HG03066 (cell line): ENCODE results near the gene CRACR2B.

ENCODE experiments used
- ATAC-seq: cut with Tn5 transposase; IDR thresholded peaks from one replicate; pipeline ENCODE4 v1.9.1; 2021; ENCODE audit warnings: low read depth; ENCODE audit not compliant: unreplicated experiment

The CRACR2B gene

DNA sequence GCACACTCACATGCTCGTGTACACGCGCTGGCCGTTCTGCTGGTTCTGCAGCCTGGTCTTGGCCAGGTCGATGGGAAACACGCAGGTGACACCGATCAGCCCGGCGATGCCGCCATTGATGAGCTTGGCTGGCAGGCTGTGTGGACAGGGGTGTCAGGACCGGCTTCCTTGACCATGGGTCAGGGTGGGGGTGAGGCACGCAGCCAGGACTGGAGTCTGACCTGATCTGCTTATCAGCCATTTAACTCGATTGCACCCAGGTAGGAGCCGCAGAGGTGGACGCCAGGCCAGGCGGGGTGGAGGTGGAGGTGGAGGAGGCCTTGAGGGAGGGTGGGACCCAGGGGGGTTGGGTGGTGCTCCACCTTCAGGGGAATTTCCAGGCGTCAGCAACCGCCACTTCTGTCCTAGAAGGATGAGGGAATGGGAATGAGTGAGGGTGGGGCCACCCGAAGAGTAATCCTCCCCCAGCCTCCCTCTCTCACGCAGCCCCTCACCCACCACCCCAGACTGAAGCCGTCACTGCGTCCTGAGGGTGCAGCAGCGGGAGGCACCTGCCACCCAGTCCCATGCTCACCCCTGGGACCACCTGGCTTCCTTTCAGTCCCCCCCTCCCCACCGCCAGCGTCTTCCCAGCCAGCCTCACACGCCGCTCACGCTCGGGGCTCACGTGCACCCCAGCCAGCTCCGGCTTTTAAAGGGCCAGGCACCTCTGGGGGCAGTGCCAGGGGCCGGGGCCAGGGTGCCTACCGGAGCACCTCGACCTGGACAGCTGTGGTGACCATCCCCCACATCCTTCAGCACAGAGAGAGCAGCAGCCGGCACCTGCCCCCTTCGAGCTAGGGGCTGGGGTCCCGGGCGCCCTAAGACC lies 32.7 kb upstream of the CRACR2B start:
- ATAC-seq = no peak

DNA sequence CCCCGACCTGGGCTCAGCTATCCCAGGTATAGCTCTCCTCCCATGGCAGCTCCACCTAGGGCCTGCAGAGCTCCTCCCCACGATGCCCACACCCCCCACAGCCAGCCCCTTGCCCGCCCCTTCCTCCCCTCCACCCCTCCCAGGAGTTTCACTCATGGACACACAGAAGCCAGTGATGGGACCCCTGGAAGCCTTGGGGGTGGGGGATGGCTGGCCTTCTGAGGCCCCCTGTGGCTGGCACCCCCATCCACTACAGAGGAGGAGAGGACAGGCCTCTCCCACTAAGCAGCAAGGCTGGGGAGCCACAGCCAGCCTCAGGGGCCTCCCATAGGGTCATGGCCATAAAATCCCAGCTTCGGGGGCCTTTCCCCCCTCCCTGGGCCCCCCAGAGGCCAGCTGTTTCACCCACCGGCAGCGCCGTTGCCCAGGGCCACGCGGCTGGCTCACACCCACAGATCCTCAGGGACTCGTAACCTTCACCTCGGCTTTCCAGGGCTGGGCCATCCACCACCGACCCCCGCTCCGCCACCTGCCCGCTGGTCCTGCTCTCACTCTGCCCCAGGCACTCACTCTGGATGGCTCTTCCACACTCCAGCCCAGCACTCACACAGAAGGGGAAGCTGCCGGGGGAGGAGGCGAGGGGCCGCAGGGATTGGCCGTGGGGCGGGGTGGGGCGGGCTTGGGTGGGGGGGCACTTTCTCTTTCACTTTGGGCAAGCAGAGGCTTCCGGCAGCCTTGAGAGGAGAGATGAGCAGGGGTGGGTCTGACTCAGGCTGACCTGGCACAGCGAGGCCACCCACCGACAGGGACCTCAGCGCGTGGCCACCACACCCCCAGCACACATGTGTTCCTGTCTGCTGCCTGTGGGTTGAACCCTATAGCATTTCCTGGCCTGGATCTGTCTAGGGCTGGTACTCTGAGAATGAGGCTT lies 31.8 kb upstream of the CRACR2B start:
- ATAC-seq = peak; percentile 28

DNA sequence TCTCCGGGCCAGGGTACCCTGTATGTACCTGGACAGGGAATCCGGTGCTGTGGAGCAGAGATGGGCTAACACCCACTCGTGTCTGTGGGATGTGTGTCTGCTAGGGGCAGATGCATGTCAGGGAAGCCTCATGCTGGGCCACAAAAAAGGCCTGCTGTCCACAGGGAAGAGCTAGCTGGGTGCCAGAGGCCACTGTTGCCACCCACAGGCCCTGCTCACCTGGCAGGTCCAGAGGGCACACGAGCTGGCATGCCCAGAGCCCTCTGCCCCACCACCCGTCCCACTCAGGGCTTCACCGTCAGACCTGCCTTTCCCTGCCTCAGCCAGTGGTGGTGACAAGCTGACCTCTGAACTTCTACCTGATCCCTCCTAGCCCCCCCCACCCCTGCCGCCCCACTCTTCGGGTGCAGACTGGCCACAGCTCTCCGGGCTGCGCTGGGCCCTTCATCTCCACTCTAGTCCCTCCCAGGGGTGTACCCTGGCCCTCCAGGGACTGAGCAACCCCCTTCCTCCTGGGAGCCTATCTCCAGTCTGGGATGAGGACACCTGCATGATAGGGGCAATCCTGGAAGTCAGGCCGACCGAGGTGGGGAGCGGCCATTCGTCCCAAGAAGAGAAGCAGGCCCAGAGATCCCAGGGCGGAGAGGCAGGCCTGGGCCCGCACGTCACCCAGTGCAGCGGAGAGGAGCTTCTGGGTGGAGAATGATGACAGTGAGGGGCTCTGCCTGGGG lies 31.0 kb upstream of the CRACR2B start:
- no peak for ATAC-seq

DNA sequence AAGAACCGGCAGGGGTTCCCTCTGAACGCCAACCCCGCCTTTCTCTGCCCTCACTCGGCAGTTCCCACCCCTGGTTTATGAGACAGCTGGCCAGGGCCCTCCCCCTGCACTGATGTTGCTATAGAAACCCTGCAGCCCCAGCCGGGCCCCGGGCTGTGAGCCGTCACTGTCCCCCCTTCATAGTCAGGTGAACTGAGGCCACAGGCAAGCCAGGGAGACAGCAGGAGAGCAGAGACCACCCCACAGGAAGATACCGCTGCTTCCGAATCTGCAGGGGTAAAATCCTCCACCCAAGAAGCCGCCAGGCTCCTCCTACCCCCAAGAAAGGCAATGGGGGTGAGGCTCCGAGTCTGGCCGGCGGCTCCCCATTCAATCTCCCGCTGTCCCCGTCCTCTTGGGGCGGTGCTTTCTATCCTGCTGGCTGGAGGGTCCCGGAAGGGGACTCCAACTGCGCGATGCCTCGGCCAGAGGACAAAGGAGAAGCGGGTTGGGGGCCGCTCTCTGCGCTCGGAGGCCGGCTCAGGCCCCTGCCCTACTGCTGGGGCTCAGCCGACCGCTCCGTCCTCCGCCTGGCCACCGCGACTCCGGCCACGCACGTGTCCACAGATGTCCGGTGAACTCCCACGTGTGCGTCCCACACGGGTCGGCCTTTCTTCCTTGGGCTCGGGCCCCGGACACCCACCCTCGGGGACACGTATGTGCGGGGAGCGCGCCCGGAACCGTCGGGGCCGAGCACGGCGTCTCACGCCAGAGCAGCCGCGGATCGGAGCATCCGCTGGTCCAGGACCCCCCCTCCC lies 30.2 kb upstream of the CRACR2B start:
- ATAC-seq = peak; percentile 53

DNA sequence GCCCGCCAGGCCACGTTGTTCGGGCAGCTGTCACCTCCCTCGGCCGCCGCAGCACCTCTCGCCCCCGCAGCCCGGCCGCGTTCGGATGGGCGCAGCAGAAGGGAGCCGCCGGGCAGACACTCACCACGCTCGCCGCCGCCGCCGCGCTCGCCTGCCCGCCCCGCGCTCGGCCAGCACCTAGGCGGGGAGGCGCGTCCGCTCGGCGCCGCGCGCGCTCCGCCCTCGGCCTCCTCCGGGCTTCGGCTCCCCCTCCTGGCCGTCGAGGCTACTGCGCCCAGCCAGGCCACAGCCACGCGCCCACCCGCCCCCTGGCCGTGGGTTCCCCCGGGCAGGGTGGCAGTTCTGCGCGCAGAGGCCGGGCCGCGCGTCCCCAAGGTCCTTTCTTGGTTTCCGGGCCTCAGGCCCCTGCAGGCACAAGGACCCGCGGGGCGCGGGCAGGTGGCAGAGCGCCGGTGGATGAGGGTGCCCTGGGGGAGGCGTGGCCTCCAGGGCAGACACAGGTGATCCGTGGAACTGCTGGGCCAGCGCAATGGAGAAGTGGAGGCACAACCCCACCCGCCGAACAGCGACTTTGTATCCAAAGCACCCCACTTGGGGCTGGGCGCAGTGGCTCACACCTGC lies 29.5 kb upstream of the CRACR2B start, which contains the start of gene SLC25A22:
Gene SLC25A22 (minus strand): TSS at position 189 of the 621 bp plus-strand sequence. CDS start 3,275 bp downstream, outside the sequence.
- ATAC-seq = peak; percentile 45

DNA sequence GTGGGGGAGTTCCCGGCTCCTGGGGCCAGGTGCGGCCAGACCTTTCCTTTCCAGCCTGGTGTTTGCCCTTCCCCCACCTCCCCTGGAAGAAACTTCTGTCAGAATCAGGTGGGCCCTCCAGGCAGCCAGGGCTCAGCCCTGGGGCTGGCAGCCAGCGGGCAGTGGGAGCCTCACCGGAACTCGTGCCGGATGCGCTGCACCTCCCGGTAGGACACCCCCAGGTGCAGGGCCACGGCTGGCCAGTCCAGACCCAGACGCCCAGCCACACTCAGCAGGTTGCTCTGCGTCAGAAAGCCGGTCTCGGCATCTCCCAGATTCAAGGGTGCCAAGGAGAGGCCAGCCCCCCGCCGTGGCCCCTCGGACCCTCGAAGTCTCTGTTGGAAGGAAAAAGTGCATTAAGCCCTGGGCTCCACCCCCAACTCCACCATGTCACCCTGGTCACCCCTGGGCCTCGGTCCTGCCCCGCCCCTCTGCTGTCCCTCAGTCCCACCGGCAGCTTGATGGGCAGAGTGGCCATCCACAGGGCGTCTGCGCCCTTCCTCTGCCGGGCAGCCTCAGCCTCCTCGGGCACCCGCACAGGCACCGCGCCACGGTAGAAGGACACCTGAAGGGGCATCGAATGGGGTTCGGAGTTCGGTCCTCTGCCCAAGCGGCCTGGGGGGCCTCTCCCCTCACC lies 27.9 kb upstream of the CRACR2B start:
- no peak for ATAC-seq

DNA sequence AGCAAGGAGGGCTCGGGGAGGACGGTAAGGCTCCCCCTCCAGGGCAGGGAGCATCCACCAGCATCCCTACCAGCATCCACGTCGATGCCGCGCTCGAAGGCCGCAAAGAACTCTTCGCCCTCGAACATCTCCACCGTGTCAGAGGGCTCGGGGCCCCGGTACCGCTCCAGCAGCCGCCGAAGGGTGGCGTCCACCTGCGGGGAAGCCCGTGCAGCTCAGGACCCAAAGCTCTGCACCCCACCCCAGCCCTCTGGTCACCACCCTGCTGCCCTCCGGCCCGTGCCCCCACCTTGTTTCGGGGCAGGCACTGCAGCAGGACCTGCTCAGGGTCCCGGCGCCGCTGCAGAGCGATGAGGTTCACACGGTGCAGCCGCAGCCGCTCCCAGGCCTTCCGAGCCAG lies 27.2 kb upstream of the CRACR2B start:
- no peak for ATAC-seq

DNA sequence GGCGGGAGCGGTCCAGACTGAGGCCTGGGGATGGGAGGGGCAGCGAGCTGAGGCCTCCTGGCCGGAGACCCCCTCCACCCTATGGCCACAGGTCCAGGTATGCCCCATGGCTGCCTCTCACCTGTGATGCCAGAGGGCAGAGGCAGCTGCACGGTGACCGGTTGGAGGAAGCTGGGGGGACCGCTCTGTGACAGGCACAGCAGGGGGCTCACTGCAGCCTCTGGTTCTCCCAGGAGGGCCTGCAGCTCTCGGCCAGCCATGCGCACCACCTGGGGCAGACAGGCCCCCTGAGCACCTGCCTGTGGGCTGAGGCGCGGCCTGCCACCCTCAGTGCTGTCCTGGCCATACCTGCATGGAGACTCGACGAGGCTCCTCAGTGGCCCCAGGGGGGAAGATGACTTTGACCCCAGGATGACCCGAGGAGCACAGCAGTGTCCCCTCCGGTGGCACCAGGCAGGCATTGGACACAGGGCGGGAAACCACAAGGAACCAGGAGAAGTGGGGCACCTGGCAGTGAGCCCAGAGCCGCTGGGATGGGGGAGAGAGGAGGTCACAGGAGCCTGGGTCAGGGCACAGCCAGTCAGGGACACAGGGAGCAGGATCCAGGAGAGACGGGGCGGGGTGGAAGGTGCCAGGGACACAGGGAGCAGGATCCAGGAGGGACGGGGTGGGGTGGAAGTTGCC lies 26.5 kb upstream of the CRACR2B start:
- ATAC-seq = no peak

DNA sequence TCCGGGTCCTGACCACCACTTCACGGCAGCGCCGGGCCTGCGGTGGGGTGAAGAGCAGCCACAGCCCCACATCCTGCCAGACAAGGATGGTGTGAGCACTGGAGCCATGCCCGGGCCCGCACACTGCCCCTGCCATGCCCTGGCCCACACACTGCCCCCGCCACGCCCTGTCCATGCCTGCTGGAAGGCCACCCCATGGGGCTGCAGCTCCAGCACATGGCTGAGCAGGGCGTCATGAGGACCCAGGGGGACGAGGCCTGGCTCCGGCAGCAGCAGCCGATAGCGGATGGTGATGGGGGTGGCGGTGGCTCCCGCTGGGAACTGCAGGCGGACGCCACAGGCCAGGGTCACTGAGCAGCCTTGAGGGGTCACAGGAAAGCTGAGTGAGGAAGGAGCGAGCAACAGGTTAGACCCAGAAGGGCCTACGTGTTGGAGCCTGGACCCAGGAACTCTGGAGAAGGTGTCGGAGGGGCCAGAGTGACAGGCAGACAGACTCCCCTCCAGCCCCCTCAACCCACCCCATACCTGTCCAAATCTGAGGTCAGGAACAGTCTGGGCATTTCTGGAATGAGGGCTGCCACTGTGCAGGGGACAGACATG lies 25.6 kb upstream of the CRACR2B start:
- ATAC-seq = no peak

DNA sequence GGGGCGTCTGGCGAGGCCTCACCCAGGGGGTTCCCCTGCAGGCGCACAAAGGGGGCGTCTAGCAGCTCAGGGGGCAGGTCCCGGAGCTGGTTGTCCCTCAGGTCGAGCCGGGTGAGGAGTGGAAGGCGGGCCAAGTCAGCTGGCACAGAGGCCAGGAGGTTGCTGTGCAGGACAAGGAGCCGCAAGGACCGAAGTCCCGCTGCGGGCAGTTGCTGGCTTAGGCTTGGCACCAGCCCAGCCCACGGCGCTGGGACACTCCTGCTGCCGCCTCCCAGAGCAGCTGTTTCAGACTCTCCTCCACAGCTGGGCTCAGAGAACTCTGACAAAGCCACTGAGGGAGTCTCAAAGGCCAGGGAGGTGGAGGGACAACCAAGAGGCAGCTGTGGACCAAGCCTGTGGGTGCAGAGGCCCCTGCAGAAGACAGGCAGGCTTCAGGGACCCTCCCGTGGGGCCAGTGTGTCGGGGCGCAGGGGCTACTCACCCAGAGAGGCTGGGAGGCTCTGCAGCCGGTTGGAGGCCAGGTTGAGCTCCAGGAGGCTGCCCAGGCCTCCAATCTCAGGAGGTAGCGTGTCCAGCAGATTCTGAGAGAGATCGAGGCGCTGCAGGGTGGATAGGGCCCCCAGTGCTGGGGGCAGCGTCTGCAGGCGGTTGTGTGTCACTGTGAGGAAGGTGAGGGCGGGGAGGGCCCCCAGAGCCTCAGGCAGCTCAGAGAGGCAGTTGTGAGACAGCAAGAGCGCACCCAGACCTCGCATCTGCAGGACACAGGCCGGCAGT lies 24.8 kb upstream of the CRACR2B start:
- ATAC-seq = no peak

DNA sequence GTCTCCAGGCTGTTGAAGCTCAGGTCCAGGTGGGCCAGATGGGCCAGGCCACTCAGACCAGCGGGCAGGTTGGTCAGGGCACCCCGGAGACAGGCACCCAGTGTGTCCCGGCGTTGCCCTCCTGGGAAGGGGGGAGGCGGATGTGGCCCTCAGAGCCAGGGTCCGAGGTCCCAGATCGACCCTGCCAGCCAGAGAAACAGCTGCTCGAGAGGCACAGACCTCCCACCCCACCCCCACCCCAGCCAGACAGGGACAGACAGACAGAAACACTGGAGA lies 24.3 kb upstream of the CRACR2B start:
- ATAC-seq = no peak

DNA sequence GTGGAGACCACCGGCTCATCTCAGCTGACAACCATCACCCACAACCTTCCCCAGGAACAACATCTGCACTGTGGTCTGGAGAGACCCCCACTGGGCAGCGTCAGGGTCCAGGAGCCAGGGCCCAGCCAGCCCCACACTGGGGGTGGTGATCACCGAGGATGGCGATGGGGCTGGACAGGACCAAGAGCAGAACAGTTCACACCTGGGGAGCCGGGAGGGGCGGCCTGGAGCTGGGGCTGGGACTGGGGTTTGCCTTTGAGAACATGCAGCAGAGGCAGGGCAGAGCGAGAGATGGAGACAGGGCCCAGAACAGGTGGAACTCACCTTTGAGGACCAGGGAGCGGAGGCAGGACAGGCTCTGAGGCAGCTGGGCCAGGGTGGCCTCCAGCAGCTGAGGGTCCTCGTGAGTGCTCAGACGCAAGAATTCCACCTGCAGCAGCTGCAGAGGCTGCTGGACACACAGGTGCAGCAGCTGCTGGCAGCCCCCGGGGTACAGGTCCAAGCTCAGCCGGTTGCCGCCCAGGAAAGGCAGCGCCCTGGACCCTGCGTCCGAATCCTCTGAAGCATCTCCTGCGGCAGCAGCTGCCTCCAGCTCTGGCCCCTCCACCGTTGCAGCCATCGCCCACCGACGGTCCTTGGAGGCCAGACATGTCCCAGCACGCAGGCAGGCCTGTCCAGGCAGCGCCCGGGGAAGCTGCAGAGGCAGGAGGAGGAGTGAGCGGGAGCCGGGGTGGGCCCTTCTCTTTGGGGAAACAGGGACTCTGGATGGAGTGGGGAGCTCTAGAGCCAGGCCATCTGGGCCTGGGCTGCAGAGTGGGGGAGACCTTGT lies 23.7 kb upstream of the CRACR2B start:
- ATAC-seq = no peak

DNA sequence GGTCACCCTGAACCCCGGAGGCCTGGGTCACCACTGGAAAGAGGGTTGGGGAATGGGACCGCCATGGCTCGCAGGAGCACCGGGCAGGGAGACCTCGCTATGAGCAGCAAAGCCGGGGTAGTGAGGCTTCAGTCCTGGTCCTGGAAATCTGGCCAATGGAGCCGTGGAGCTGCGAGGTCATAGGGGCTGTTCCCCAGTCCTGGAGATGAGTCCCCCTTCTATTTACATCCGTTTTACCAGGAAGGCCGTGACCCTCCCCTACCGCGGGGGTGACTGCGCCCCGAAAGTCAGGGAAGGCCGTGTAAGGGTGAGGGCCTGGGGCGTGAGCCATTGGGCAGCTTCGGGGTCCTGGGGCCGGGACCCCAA lies 23.1 kb upstream of the CRACR2B start:
- ATAC-seq = no peak

DNA sequence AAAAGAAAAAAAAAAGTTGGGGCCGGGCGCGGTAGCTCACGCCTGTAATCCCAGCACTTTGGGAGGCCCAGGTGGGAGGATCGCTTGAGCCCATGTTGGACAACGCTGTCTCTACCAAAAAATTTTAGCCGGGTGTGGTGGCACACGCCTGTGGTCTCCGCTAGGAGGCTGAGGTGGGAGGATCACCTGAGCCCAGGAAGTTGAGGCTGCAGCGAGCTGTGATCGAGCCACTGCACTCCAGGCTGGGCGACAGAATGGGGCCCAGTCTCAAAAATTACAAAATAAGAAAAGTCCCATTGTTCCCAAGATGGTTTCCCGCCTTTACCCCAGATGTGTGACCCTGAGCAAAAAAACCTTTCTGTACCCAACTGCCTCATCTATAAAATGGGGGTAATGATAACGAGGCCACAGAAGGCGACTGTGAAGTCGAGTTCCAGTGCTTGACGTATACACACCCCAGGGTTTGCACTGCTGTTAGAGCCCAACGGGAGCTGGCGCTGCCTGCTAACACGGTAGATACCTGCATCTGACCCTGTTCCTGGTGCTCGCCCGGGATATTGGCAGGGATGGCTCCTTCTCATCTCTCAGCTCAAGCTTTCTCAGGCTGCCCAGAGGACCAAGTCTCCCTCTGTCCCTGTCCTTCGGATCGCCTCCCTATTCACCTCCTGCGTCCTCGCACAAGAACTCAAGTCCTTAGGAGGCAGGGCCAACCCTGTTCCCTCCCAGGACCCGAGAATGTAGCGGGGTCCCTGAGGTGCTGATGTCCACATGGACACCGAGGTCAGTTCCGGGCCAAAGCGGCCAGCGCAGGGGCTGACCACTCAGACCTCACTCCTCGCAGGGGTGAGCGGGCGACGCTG lies 19.1 kb upstream of the CRACR2B start:
- ATAC-seq = no peak

DNA sequence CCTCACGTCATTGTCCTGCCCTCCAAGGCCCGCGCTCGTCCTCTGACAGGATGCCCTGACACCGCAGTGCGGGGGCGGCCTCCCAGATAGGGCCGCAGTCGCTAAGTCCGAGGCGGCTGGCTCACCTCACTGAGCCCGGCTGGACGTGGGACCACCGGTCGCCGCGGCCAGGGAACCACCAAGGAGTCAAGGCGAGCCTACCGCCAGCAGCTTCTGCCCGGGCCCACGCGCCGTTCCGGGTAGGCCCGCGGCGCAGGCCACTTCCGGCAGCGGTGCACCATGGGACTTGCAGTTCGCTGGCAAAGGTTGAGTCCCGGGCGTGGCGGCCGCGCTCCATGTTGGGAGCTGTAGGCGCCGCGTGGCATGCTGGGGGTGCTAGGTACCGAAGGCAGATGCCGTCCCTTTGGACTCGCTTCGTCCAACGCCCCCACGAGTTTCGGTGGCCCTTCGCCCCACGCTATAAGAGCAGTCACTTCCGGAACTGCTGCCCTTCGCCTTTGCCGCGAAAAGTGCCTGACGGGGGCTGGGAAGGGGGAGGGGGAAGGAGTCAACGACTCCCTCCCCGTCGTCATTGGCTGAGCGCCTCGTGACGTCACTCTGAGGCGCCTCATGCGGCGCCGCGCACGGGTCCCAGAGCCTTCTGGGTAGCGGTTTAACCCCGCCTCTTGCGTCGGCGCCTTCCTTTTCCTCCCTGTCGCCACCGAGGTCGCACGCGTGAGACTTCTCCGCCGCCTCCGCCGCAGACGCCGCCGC lies 18.3 kb upstream of the CRACR2B start, which contains the start of gene RPLP2:
Gene RPLP2 (plus strand): TSS at position 681 of the 753 bp plus-strand sequence. CDS start 268 bp downstream, outside the sequence.
- peak; percentile 72 for ATAC-seq
